ENCODE data around the gene RAB22A.

The RAB22A gene

GRCh38 chr20:58303547-58303946 lies 6.0 kb upstream of the RAB22A start:
- no peak for DNase-seq

GRCh38 chr20:58305061-58305460 lies 4.5 kb upstream of the RAB22A start:
- DNase-seq = no peak

- peak; percentile 74 for DNase-seq
Measured at GRCh38 chr20:58306421-58307261, 2.9 kb upstream of the RAB22A start.

GRCh38 chr20:58307270-58307669 lies 2.2 kb upstream of the RAB22A start:
- no peak for DNase-seq

- no peak for DNase-seq
Measured at GRCh38 chr20:58308290-58308679, 1.2 kb upstream of the RAB22A start.

- peak; percentile 59 for DNase-seq
Measured at GRCh38 chr20:58308680-58309527, 611 bp upstream of the RAB22A start.

- no peak for DNase-seq
Measured at GRCh38 chr20:58310291-58310782, 822 bp downstream of the RAB22A start.

GRCh38 chr20:58312836-58313235 lies 3.3 kb downstream of the RAB22A start:
- no peak for DNase-seq

- DNase-seq = no peak
Measured at GRCh38 chr20:58313396-58313795, 3.9 kb downstream of the RAB22A start.

GRCh38 chr20:58321205-58321604 lies 11.7 kb downstream of the RAB22A start:
- no peak for DNase-seq

- no peak for DNase-seq
Measured at GRCh38 chr20:58322083-58322482, 12.6 kb downstream of the RAB22A start.

- DNase-seq = no peak
Measured at GRCh38 chr20:58325912-58326311, 16.4 kb downstream of the RAB22A start.

- no peak for DNase-seq
Measured at GRCh38 chr20:58327211-58327610, 17.7 kb downstream of the RAB22A start.

GRCh38 chr20:58328836-58329235 lies 19.3 kb downstream of the RAB22A start:
- no peak for DNase-seq

GRCh38 chr20:58329711-58330110 lies 20.2 kb downstream of the RAB22A start:
- DNase-seq = no peak

- no peak for DNase-seq
Measured at GRCh38 chr20:58330249-58330648, 20.7 kb downstream of the RAB22A start.

- no peak for DNase-seq
Measured at GRCh38 chr20:58330687-58331086, 21.2 kb downstream of the RAB22A start.

- no peak for DNase-seq
Measured at GRCh38 chr20:58331961-58332551, 22.5 kb downstream of the RAB22A start.

GRCh38 chr20:58339741-58340140 lies 30.2 kb downstream of the RAB22A start:
- DNase-seq = no peak

GRCh38 chr20:58340151-58340550 lies 30.6 kb downstream of the RAB22A start:
- DNase-seq = no peak

GRCh38 chr20:58340853-58341252 lies 31.3 kb downstream of the RAB22A start:
- no peak for DNase-seq

GRCh38 chr20:58342104-58342945 lies 32.8 kb downstream of the RAB22A start:
- DNase-seq = no peak

Measured in effector CD4-positive, alpha-beta T cell (primary cell).